Uterus (tissue), 2 donors: ENCODE measurements around the gene LY6G5B.

Experiments
- CTCF ChIP-seq, 4 experiments: fragments of 200-600 bp in 2 of 4; fragments of 450-650 bp in 2 of 4; sonication (generic) in 2 of 4; IDR thresholded peaks; one replicate each; pipeline ENCODE4 v1.5.1; 2016 to 2019; ENCODE audit warnings: antibody characterized with exemption in 4 of 4, mild to moderate bottlenecking in 2 of 4, moderate library complexity in 1 of 4
- POLR2A ChIP-seq, 2 donors: fragments of 450-650 bp; IDR thresholded peaks; one replicate each; pipeline ENCODE4 v1.6.1; 2016; ENCODE audit warnings: antibody characterized with exemption in 2 of 2, mild to moderate bottlenecking in 1 of 2, moderate library complexity in 1 of 2

DNA sequence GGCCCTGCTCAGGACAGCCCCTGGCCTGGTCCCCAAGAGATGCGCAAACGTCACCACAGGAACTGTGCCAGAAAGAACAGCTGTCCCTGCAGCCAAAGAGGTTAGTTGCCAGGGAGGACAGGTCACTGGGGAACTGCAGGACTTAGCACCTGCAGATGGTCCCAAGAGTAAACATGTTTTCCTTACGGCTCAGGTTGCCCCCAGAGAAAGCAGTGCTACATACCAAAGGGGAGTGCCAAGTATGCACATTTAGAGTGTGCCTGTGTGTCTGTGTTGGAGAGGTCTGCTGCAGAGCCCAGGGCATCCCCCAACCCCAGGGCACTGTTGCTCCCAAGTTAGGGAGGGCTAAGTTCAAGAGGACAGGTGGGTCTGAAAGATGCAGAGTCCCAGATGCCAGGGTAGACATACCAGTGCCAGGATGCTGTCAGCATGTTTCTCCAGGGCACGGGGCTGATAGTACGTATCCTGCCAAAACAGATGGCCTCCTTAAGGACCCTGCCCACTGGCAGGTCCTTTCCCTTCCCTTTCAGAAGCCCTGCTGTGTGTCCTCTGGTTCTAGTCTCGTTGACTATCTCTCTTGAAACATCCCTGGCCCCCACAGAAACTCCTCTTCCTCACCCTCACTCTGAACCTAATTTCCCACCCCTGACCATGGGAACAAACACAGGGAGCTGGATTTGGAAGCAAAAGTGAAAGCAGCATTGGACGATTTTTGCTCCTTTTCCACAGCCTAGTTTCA, 32.1 kb downstream of the LY6G5B start:
- TF ChIP-seq CTCF (IDR thresholded peaks at IDR 0.05): no peak
- TF ChIP-seq POLR2A (IDR thresholded peaks at IDR 0.05): no peak
